Measurements from ENCODE around the gene ZGPAT. TPM values are rescaled to one million over a fixed set of nuclear protein-coding genes. Genes with fewer than 3 reads are reported as not detected.

ZGPAT gene
- total and polyA plus RNA-seq, 9 of the 15 experiments (the other 6 are each of a cell fraction or from before 2014, with no cell fraction given) = 0.14 to 26.6 (median 7.4) TPM

DNA sequence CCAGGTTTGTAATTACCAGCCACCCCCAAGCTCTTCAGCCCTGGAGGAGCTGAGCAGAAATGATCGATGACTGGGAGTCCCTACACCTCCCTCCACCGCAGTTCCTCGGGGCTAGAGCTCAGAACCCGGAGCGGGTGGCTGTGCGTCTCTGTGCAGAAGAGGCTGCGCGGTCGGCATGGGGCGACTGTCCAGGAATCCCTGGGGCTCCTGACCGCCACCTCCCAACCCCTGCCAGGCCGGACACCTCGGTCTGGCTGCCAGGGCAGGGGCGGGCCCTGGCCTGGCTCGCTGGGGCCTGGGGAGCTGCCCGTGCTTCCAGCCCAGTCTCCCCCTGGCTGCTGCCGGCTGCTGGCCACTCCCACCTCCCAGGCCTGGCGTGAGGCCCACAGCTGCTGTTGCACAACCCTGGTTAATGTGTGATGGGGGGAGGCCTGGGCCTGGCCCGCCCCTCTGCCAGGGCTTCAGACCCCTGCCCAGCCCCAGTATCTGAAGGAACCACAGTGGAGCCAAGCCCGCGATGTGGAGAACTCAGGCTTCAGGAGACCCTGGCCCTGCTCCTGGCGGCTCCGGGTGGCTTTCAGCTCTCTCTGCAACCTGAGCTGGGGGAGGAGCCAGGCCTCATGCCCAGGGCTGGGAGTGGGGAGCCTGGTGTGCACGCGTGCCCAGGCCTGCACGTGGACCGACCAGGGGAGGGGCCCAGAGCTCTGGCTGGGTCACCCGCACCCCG lies 33.0 kb downstream of the ZGPAT start (continued):
- TF ChIP-seq, protein P1, sequence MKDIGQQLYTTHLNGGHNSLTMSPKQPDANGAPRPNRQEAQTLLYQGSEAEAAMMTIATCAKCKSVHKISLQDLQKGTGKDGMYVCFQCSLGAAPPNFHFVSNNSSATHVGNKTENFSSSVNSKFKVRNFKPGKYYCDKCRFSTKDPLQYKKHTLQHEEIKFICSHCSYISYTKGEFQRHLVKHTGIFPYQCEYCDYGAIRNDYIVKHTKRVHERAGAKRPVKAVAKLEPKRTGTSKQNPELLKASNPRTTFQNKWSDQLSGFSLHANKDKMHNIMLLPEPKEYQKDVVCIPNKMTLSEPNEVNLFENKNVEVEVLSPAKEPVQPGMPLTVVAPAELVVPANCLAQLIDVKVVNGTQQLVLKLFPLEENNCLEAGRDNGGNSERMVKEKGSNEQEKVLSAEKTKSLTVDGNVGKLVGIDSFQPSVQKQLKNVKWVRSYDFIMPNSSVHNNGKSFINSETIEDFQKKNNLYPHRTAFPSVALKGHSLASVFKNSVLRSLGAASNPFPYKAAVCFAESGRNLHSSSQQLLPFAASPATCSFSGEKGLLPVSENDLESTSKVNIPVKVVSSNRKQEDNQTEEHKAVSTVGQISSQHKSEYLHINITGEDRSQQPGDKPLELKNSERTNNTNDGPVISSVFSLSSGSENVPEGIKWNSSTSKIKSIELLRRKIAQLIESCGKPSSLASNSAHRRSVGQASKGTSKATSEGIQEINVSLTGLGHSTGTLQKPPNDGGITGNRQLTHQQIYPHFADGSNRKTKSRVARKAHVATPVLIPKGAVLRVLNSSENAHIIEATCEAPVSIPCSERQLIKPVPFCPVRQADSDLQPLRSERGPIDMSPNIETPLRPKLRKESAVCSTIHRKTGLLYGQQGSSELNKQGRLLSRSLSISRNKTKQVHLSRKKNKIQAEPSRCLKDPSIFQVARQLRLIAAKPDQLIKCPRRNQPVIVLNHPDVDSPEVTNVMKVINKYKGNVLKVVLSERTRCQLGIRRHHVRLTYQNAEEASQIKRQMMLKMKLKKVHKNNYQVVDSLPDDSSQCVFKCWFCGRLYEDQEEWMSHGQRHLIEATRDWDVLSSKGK (CRISPR knock-in tag; IDR thresholded peaks at IDR 0.05) = no peak
- TF ChIP-seq KDM2B (CRISPR knock-in tag; IDR thresholded peaks at IDR 0.05) (0 out of 2 replicates have a peak, but pooled peaks have one; percentile 43), ZHX1 (conservative IDR thresholded peaks at IDR 0.05; ENCODE audit: low read length) (no peak), PML (IDR thresholded peaks at IDR 0.05; ENCODE audit: low read length) (no peak), TSHZ1 (CRISPR knock-in tag; IDR thresholded peaks at IDR 0.05) (no peak), DACH1 (IDR thresholded peaks at IDR 0.05; ENCODE audit: partially characterized antibody) (peak; percentile 71), MITF (IDR thresholded peaks at IDR 0.05) (no peak), TRIM24 (IDR thresholded peaks at IDR 0.05) (no peak), LEF1 (IDR thresholded peaks at IDR 0.05) (no peak), RFX5 (IDR thresholded peaks at IDR 0.05; ENCODE audit: low read depth, low read length) (no peak)
- TF ChIP-seq, protein P2, sequence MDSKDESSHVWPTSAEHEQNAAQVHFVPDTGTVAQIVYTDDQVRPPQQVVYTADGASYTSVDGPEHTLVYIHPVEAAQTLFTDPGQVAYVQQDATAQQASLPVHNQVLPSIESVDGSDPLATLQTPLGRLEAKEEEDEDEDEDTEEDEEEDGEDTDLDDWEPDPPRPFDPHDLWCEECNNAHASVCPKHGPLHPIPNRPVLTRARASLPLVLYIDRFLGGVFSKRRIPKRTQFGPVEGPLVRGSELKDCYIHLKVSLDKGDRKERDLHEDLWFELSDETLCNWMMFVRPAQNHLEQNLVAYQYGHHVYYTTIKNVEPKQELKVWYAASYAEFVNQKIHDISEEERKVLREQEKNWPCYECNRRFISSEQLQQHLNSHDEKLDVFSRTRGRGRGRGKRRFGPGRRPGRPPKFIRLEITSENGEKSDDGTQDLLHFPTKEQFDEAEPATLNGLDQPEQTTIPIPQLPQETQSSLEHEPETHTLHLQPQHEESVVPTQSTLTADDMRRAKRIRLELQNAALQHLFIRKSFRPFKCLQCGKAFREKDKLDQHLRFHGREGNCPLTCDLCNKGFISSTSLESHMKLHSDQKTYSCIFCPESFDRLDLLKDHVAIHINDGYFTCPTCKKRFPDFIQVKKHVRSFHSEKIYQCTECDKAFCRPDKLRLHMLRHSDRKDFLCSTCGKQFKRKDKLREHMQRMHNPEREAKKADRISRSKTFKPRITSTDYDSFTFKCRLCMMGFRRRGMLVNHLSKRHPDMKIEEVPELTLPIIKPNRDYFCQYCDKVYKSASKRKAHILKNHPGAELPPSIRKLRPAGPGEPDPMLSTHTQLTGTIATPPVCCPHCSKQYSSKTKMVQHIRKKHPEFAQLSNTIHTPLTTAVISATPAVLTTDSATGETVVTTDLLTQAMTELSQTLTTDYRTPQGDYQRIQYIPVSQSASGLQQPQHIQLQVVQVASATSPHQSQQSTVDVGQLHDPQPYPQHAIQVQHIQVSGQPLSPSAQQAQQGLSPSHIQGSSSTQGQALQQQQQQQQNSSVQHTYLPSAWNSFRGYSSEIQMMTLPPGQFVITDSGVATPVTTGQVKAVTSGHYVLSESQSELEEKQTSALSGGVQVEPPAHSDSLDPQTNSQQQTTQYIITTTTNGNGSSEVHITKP (IDR thresholded peaks at IDR 0.05; ENCODE audit: partially characterized antibody) = no peak
